ENCODE measurements around the gene GBE1.
"Not testable (repeated sequence)": the region's sequence is repeated elsewhere in the genome, so short reads cannot be mapped to it uniquely, and the experiment has no call there.

GBE1 gene

DNA sequence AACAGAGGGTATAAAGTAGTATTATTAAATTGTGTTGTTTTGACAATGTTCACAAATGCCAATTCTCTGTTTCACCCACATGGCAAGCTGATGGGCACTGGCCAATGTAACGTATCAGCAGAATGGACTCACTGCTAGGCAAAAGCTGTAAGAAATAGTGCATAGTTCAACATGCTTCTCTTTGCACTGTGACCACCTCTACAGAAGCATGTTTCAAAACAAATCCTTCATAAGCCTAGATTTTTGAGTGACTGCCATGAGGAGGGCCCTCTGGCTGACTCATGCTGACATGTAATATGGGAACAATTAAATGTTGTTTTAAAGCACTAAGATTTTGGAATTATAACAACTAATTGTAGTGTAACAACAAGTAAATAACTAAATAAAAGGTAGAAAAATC lies 3.2 kb downstream of the GBE1 start:
- DNase-seq (ENCODE audit: low read depth in 1 of 2, low spot score in 1 of 2): no peak
- Histone ChIP-seq H3K27me3 (ENCODE audit: insufficient read depth, poor library complexity, severe bottlenecking) (no peaks in the 10 kb centered on the region), H3K27ac (replicated peaks) (no peak overlapping the region), H3K4me3 (replicated peaks; ENCODE audit: insufficient read depth, low read length) (no peak overlapping the region)
- TF ChIP-seq, protein P1, sequence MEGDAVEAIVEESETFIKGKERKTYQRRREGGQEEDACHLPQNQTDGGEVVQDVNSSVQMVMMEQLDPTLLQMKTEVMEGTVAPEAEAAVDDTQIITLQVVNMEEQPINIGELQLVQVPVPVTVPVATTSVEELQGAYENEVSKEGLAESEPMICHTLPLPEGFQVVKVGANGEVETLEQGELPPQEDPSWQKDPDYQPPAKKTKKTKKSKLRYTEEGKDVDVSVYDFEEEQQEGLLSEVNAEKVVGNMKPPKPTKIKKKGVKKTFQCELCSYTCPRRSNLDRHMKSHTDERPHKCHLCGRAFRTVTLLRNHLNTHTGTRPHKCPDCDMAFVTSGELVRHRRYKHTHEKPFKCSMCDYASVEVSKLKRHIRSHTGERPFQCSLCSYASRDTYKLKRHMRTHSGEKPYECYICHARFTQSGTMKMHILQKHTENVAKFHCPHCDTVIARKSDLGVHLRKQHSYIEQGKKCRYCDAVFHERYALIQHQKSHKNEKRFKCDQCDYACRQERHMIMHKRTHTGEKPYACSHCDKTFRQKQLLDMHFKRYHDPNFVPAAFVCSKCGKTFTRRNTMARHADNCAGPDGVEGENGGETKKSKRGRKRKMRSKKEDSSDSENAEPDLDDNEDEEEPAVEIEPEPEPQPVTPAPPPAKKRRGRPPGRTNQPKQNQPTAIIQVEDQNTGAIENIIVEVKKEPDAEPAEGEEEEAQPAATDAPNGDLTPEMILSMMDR (IDR thresholded peaks at IDR 0.05; ENCODE audit: insufficient read depth, low read length): no peak
- no peak for TF ChIP-seq GABPA (IDR thresholded peaks at IDR 0.05; ENCODE audit: low read depth)
- TF ChIP-seq, protein P2, sequence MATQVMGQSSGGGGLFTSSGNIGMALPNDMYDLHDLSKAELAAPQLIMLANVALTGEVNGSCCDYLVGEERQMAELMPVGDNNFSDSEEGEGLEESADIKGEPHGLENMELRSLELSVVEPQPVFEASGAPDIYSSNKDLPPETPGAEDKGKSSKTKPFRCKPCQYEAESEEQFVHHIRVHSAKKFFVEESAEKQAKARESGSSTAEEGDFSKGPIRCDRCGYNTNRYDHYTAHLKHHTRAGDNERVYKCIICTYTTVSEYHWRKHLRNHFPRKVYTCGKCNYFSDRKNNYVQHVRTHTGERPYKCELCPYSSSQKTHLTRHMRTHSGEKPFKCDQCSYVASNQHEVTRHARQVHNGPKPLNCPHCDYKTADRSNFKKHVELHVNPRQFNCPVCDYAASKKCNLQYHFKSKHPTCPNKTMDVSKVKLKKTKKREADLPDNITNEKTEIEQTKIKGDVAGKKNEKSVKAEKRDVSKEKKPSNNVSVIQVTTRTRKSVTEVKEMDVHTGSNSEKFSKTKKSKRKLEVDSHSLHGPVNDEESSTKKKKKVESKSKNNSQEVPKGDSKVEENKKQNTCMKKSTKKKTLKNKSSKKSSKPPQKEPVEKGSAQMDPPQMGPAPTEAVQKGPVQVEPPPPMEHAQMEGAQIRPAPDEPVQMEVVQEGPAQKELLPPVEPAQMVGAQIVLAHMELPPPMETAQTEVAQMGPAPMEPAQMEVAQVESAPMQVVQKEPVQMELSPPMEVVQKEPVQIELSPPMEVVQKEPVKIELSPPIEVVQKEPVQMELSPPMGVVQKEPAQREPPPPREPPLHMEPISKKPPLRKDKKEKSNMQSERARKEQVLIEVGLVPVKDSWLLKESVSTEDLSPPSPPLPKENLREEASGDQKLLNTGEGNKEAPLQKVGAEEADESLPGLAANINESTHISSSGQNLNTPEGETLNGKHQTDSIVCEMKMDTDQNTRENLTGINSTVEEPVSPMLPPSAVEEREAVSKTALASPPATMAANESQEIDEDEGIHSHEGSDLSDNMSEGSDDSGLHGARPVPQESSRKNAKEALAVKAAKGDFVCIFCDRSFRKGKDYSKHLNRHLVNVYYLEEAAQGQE (IDR thresholded peaks at IDR 0.05; ENCODE audit: insufficient replicate concordance, low read depth): no peak
- no peak for TF ChIP-seq SPI1 (IDR thresholded peaks at IDR 0.05; ENCODE audit: borderline replicate concordance, low read depth)
- TF ChIP-seq POLR2AphosphoS5 (IDR thresholded peaks at IDR 0.05; ENCODE audit: low read depth): no peak

DNA sequence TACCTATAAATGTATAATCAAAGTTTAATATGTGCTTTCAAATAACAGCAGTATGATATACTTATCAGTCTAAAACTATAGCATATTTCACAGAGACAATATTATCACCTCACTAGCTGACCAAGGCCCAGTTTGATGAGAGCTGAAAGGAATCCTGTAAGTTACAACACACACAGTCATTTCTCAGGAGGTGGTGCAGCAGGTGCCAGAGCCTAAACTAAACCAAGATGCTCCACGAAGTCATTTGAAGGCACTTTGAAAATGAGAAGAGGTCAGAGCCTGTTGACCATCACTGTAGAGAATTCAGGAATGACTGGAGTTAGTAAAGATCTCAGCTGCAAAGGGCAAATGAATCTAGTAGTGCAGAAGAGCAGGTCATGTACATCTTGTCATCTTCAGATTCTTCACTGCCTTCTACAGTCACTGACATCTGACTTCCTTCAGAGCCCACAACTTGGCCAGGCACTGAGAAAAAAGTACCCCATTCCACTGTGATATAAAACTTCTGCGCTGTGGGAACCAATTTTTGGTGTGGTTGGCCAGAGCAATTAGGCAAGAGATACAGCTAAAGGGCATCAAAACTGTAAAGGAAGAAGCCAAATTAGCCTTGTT lies 7.9 kb downstream of the GBE1 start:
- no peaks in the 10 kb centered on the region for H3K27me3 ChIP-seq (ENCODE audit: insufficient read depth, poor library complexity, severe bottlenecking)
- no peak overlapping the region for H3K4me3 ChIP-seq (replicated peaks; ENCODE audit: insufficient read depth, low read length)
- TF ChIP-seq GABPA (IDR thresholded peaks at IDR 0.05; ENCODE audit: low read depth): no peak
- TF ChIP-seq, protein P2 (IDR thresholded peaks at IDR 0.05; ENCODE audit: insufficient replicate concordance, low read depth): no peak
- no peak for DNase-seq (ENCODE audit: low read depth in 1 of 2, low spot score in 1 of 2)
- H3K27ac ChIP-seq (replicated peaks): no peak overlapping the region

DNA sequence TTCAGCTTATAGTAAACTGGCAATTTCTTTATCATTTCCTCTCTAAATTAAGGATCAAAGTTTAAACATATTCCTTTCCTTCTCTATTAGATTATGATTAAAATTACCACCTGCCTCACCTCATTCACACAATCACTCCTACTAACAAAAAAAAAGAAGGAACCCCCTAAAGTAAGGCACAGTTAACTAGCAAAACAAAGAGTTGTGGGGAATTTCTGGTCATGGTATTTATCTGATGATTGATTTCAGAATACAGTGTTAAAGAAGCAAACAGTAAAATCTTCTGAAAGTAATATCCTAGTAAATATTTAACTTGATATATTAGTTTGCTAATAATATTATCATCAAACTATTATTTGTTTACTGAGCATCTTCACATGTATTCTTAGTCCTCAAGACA lies 8.8 kb downstream of the GBE1 start:
- no peak overlapping the region for H3K4me3 ChIP-seq (replicated peaks; ENCODE audit: insufficient read depth, low read length)
- no peak overlapping the region for H3K27ac ChIP-seq (replicated peaks)
- DNase-seq (ENCODE audit: low read depth in 1 of 2, low spot score in 1 of 2): no peak
- TF ChIP-seq SPI1 (IDR thresholded peaks at IDR 0.05; ENCODE audit: borderline replicate concordance, low read depth) (no peak), GABPA (IDR thresholded peaks at IDR 0.05; ENCODE audit: low read depth) (no peak), POLR2AphosphoS5 (IDR thresholded peaks at IDR 0.05; ENCODE audit: low read depth) (no peak)
- TF ChIP-seq, protein P1 (IDR thresholded peaks at IDR 0.05; ENCODE audit: insufficient read depth, low read length): no peak
- H3K27me3 ChIP-seq (ENCODE audit: insufficient read depth, poor library complexity, severe bottlenecking): no peaks in the 10 kb centered on the region

DNA sequence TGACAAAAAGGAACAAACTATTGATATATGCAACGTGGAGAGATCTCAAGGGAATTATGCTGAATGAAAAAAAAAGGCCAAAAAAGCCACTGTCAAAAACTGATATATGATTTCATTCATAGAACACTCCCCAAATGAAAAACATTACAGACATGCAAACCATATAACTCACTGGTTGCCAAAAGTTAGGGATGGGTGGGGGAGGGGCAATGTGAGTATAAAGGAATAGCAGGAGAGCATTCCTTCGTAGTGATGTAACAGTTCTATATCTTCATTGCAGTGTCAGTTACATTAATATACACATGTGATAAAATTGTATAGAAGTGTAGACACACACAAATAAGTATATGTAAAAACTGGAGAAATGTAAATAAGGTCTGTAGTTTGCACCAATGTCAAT lies 12.2 kb downstream of the GBE1 start:
- Histone ChIP-seq H3K4me3 (replicated peaks; ENCODE audit: insufficient read depth, low read length) (no peak overlapping the region), H3K27ac (replicated peaks) (no peak overlapping the region), H3K27me3 (ENCODE audit: insufficient read depth, poor library complexity, severe bottlenecking) (no peaks in the 10 kb centered on the region)
- DNase-seq (ENCODE audit: low read depth in 1 of 2, low spot score in 1 of 2): no peak
- TF ChIP-seq POLR2AphosphoS5 (IDR thresholded peaks at IDR 0.05; ENCODE audit: low read depth) (no peak), SPI1 (IDR thresholded peaks at IDR 0.05; ENCODE audit: borderline replicate concordance, low read depth) (no peak), GABPA (IDR thresholded peaks at IDR 0.05; ENCODE audit: low read depth) (no peak)
- TF ChIP-seq, protein P2 (IDR thresholded peaks at IDR 0.05; ENCODE audit: insufficient replicate concordance, low read depth): no peak
- TF ChIP-seq, protein P1 (IDR thresholded peaks at IDR 0.05; ENCODE audit: insufficient read depth, low read length): no peak

DNA sequence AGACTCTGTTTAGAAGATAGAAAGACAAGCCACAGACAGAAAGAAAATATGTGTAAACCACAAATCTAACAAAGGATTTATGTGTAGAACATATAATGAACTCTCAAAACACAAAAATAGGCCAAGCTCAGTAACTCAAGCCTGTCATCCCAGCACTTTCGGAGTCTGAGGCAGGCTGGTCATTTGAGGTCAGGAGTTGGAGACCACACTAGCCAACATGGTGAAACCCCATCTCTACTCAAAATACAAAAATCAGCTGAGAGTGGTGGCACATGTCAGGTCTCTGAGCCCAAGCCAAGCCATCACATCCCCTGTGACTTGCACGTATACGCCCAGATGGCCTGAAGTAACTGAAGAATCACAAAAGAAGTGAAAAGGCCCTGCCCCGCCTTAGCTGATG lies 14.2 kb downstream of the GBE1 start:
- H3K27me3 ChIP-seq (ENCODE audit: insufficient read depth, poor library complexity, severe bottlenecking); H3K27ac ChIP-seq (replicated peaks); H3K4me3 ChIP-seq (replicated peaks; ENCODE audit: insufficient read depth, low read length); DNase-seq (ENCODE audit: low read depth in 1 of 2, low spot score in 1 of 2): not testable (repeated sequence)
